Fibroblast of lung (primary cell): ENCODE results near the gene RARRES2. TPM values are rescaled to one million over a fixed set of nuclear protein-coding genes. Genes with fewer than 3 reads are reported as not detected.

Experiments used
- DNase-seq, 2 donors: peaks; one replicate each; pipeline versions ENCODE4 v3.0.0 to v3.0.0-alpha.2; 2010; ENCODE audit warnings: low read depth in 2 of 2
- H2AFZ ChIP-seq: 2 replicates; pipeline ENCODE4 v1.5.1; 2012; ENCODE audit warnings: low read length, control low read depth, inconsistent platforms
- H3K27ac ChIP-seq: 2 replicates; pipeline ENCODE4 v1.5.1; 2011; ENCODE audit warnings: low read length, control low read depth; ENCODE audit not compliant: insufficient read depth
- H3K27me3 ChIP-seq: 2 replicates; pipeline ENCODE4 v1.5.1; 2011; ENCODE audit warnings: mild to moderate bottlenecking, low read length; ENCODE audit not compliant: control insufficient read depth, insufficient read depth
- H3K36me3 ChIP-seq: 2 replicates; pipeline ENCODE4 v1.5.1; 2011; ENCODE audit warnings: low read length; ENCODE audit not compliant: control insufficient read depth, insufficient read depth
- H3K4me1 ChIP-seq: 2 replicates; pipeline ENCODE4 v1.5.1; 2011; ENCODE audit warnings: low read length; ENCODE audit not compliant: control insufficient read depth, insufficient read depth; ENCODE audit errors: extremely low read depth
- H3K4me2 ChIP-seq: 2 replicates; pipeline ENCODE4 v1.5.1; 2011; ENCODE audit warnings: low read length, control low read depth; ENCODE audit not compliant: insufficient read depth; ENCODE audit errors: extremely low read depth
- H3K4me3 ChIP-seq, 4 experiments: fragments of 200-600 bp in 1 of 4; sonication (generic) in 1 of 4; replicated peaks in 1 of 4; 2 replicates each; pipeline ENCODE4 v1.5.1; 2011 to 2016; ENCODE audit warnings: low read length in 4 of 4, low read depth in 3 of 4, mild to moderate bottlenecking in 3 of 4, control low read depth in 2 of 4, inconsistent platforms in 1 of 4, mixed read lengths in 1 of 4; ENCODE audit not compliant: insufficient read depth in 1 of 4; ENCODE audit errors: control extremely low read depth in 1 of 4
- H3K79me2 ChIP-seq: 2 replicates; pipeline ENCODE4 v1.5.1; 2012; ENCODE audit warnings: mild to moderate bottlenecking, low read length, inconsistent platforms; ENCODE audit not compliant: control insufficient read depth, insufficient read depth
- H3K9ac ChIP-seq: 2 replicates; pipeline ENCODE4 v1.5.1; 2011; ENCODE audit warnings: mild to moderate bottlenecking, low read length, control low read depth; ENCODE audit not compliant: insufficient read depth
- H3K9me3 ChIP-seq: 2 replicates; pipeline ENCODE4 v1.5.1; 2012; ENCODE audit warnings: low read depth, low read length; ENCODE audit not compliant: control insufficient read depth, insufficient read depth
- H4K20me1 ChIP-seq: 2 replicates; pipeline ENCODE4 v1.5.1; 2011; ENCODE audit warnings: low read length; ENCODE audit not compliant: control insufficient read depth, insufficient read depth; ENCODE audit errors: extremely low read depth
- CTCF ChIP-seq, 2 donors: IDR thresholded peaks in 1 of 2; conservative IDR thresholded peaks in 1 of 2; 1 replicate in 1 of 2; 2 replicates in 1 of 2; pipeline ENCODE4 v1.5.1; 2011 to 2012; ENCODE audit warnings: low read length in 2 of 2, control low read depth in 1 of 2, inconsistent platforms in 1 of 2, low read depth in 1 of 2, mild to moderate bottlenecking in 1 of 2
- EZH2 ChIP-seq: IDR thresholded peaks from 2 replicates; pipeline ENCODE4 v1.5.1; 2012; ENCODE audit warnings: low read length, control low read depth, mild to moderate bottlenecking; ENCODE audit errors: missing control alignments
- polyA minus RNA-seq: library from RNA; depleted of rRNA, polyadenylated mRNA; stranded (reverse); fragments of >200 nt; gene quantifications from 2 replicates; pipeline ENCODE4 v1.2.3, GENCODE V29; 2011; ENCODE audit warnings: low replicate concordance
- polyA plus RNA-seq, 2 donors: library from polyadenylated mRNA; depleted of rRNA in 1 of 2; stranded (reverse) in 1 of 2; unstranded in 1 of 2; fragments of >200 nt; gene quantifications; 2 replicates each; pipeline ENCODE4 v1.2.1, GENCODE V29; 2011 to 2012; ENCODE audit warnings: missing spikeins in 1 of 2
- total RNA-seq: library from RNA; depleted of rRNA; stranded (reverse); fragments of >200 nt; gene quantifications from 2 replicates; pipeline ENCODE4 v1.2.1, GENCODE V29; 2014

RARRES2 gene
- total RNA-seq (65.6 and 174 TPM in 2 replicates), polyA plus RNA-seq (9.8 and 67.0 TPM in 2 replicates), polyA minus RNA-seq (6.5 TPM in 1 of 2 replicates, not detected in the other)
- polyA plus RNA-seq (2012), result 12.4 and 95.1 TPM in 2 replicates

GRCh38 chr7:150341263-150342120 lies at the start of gene RARRES2:
Gene RARRES2, minus strand, starts transcription at chr7:150341629. Its CDS starts 1,020 bp downstream, at chr7:150340609.
- no peaks in the 10 kb centered on the region for H3K36me3 ChIP-seq
- DNase-seq, result peak; percentile 25 to 74
- H2AFZ ChIP-seq, result no peak within 1 kb of the TSS
- peak within 1 kb of the TSS; percentile 25 for H3K4me2 ChIP-seq
- H3K9me3 ChIP-seq, result no peaks in the 10 kb centered on the region
- peaks cover 8% of the 10 kb centered on the region for H3K4me1 ChIP-seq
- no peak for TF ChIP-seq CTCF (conservative IDR thresholded peaks at IDR 0.05 in 1 of 2, IDR thresholded peaks at IDR 0.05 in 1 of 2; ENCODE audit: low read depth in 1 of 2, low read length in 2 of 2)
- peak; percentile 66 for TF ChIP-seq EZH2
- no peaks in the 10 kb centered on the region for H3K79me2 ChIP-seq
- H4K20me1 ChIP-seq, result no peaks in the 10 kb centered on the region
- peak within 1 kb of the TSS; percentile 30 for H3K9ac ChIP-seq
- peak within 1 kb of the TSS in 3 of 4 experiments; percentile 14 to 65 (median 46) for H3K4me3 ChIP-seq
- no peak within 1 kb of the TSS for H3K27ac ChIP-seq
- peaks cover 31% of the 10 kb centered on the region for H3K27me3 ChIP-seq

- Histone ChIP-seq H3K4me2 (no peak overlapping the region), H4K20me1 (no peaks in the 10 kb centered on the region), H3K4me3 (no peak overlapping the region), H3K79me2 (no peaks in the 10 kb centered on the region), H2AFZ (no peak overlapping the region), H3K9me3 (no peaks in the 10 kb centered on the region), H3K36me3 (no peaks in the 10 kb centered on the region), H3K4me1 (peaks cover 3% of the 10 kb centered on the region), H3K27me3 (no peaks in the 10 kb centered on the region), H3K9ac (no peak overlapping the region), H3K27ac (no peak overlapping the region)
- DNase-seq, result peak in 1 of 2 donors; percentile 29
- no peak for TF ChIP-seq EZH2
- TF ChIP-seq CTCF (conservative IDR thresholded peaks at IDR 0.05 in 1 of 2, IDR thresholded peaks at IDR 0.05 in 1 of 2; ENCODE audit: low read depth in 1 of 2, low read length in 2 of 2), result no peak
Observed at GRCh38 chr7:150390205-150390604, 48.8 kb upstream of the RARRES2 start.

GRCh38 chr7:150389532-150389816 lies 48.0 kb upstream of the RARRES2 start:
- Histone ChIP-seq H3K27ac (no peak overlapping the region), H4K20me1 (no peaks in the 10 kb centered on the region), H3K4me1 (peaks cover 3% of the 10 kb centered on the region), H3K4me2 (no peak overlapping the region), H3K27me3 (no peaks in the 10 kb centered on the region), H3K36me3 (no peaks in the 10 kb centered on the region), H3K4me3 (no peak overlapping the region), H3K79me2 (no peaks in the 10 kb centered on the region), H3K9ac (no peak overlapping the region), H3K9me3 (no peaks in the 10 kb centered on the region), H2AFZ (no peak overlapping the region)
- TF ChIP-seq CTCF (conservative IDR thresholded peaks at IDR 0.05 in 1 of 2, IDR thresholded peaks at IDR 0.05 in 1 of 2; ENCODE audit: low read depth in 1 of 2, low read length in 2 of 2) (no peak), EZH2 (no peak)
- peak in 1 of 2 donors; percentile 45 for DNase-seq
